Neural cell (in vitro differentiated cells): ENCODE data around the gene KRTCAP2. TPM values are rescaled to one million over a fixed set of nuclear protein-coding genes. Genes with fewer than 3 reads are reported as not detected.

ENCODE experiments used
- H2AFZ ChIP-seq: fragments of 200-600, 300-800 bp; sonication (generic), shearing (Covaris generic); 2 replicates; pipeline ENCODE4 v1.6.0; 2014; ENCODE audit warnings: low read depth, mild to moderate bottlenecking, antibody characterized with exemption, low read length, moderate library complexity
- H3F3A ChIP-seq: fragments of 200-600 bp; shearing (Covaris generic); 2 replicates; pipeline ENCODE4 v1.6.1; 2016; ENCODE audit warnings: mild to moderate bottlenecking, moderate library complexity, mixed read lengths, antibody characterized with exemption, low read length; ENCODE audit not compliant: insufficient read depth, poor library complexity, severe bottlenecking
- H3K27ac ChIP-seq: fragments of 200-600, 300-800 bp; sonication (generic), shearing (Covaris generic); 2 replicates; pipeline ENCODE4 v1.5.1; 2014; ENCODE audit warnings: mild to moderate bottlenecking, low read length, moderate library complexity
- H3K27me3 ChIP-seq: fragments of 300-800, 200-600 bp; sonication (generic), shearing (Covaris generic); 2 replicates; pipeline ENCODE4 v1.6.0; 2014; ENCODE audit warnings: mild to moderate bottlenecking, low read depth, low read length, moderate library complexity; ENCODE audit not compliant: insufficient read depth
- H3K36me3 ChIP-seq: fragments of 300-800, 200-600 bp; sonication (generic), shearing (Covaris generic); 2 replicates; pipeline ENCODE4 v1.5.1; 2014; ENCODE audit warnings: mild to moderate bottlenecking, antibody characterized with exemption, low read length, moderate library complexity; ENCODE audit not compliant: insufficient read depth
- H3K4me2 ChIP-seq: fragments of 300-800, 200-600 bp; sonication (generic), shearing (Covaris generic); 2 replicates; pipeline ENCODE4 v1.6.0; 2014; ENCODE audit warnings: mild to moderate bottlenecking, low read length
- H3K4me3 ChIP-seq: fragments of 300-800, 200-600 bp; sonication (generic), shearing (Covaris generic); 2 replicates; pipeline ENCODE4 v1.5.1; 2014; ENCODE audit warnings: mild to moderate bottlenecking, low read length, moderate library complexity
- H3K79me2 ChIP-seq: fragments of 200-600 bp; shearing (Covaris generic); replicated peaks from 2 replicates; pipeline ENCODE4 v1.6.0; 2014; ENCODE audit warnings: mild to moderate bottlenecking, low read length, moderate library complexity; ENCODE audit not compliant: insufficient read depth
- H3K9ac ChIP-seq: fragments of 300-800, 200-600 bp; sonication (generic), shearing (Covaris generic); 2 replicates; pipeline ENCODE4 v1.6.1; 2016; ENCODE audit warnings: mild to moderate bottlenecking, low read length, mixed read lengths
- H3K9me2 ChIP-seq: fragments of 200-600 bp; shearing (Covaris generic); 2 replicates; pipeline ENCODE4 v1.6.1; 2016; ENCODE audit warnings: mild to moderate bottlenecking, low read length, mixed read lengths; ENCODE audit not compliant: insufficient read depth
- H3K9me3 ChIP-seq: fragments of 200-600, 300-800 bp; sonication (generic), shearing (Covaris generic); 2 replicates; pipeline ENCODE4 v1.6.1; 2016; ENCODE audit warnings: mild to moderate bottlenecking, mixed run types, low read length, moderate library complexity, mixed read lengths
- H4K20me1 ChIP-seq: fragments of 200-600 bp; shearing (Covaris generic); 2 replicates; pipeline ENCODE4 v1.6.1; 2016; ENCODE audit warnings: mild to moderate bottlenecking, mixed run types; ENCODE audit not compliant: insufficient read depth
- EP300 ChIP-seq: fragments of 450-650 bp; conservative IDR thresholded peaks from 2 replicates; pipeline ENCODE4 v1.6.1; 2014; ENCODE audit warnings: antibody characterized with exemption, mild to moderate bottlenecking, moderate library complexity; ENCODE audit not compliant: poor library complexity, severe bottlenecking
- EZH2 ChIP-seq: fragments of 200-600, 300-800 bp; shearing (Covaris generic), sonication (generic); IDR thresholded peaks from 2 replicates; pipeline ENCODE4 v1.6.1; 2014; ENCODE audit warnings: antibody characterized with exemption, low read length, borderline replicate concordance, mild to moderate bottlenecking; ENCODE audit not compliant: insufficient read depth, poor library complexity, severe bottlenecking
- MXI1 ChIP-seq: fragments of 450-650 bp; conservative IDR thresholded peaks from 2 replicates; pipeline ENCODE4 v1.6.1; 2014; ENCODE audit warnings: antibody characterized with exemption, mild to moderate bottlenecking; ENCODE audit not compliant: poor library complexity, severe bottlenecking
- POLR2AphosphoS5 ChIP-seq: IDR thresholded peaks from 2 replicates; pipeline ENCODE4 v1.6.1; 2012
- RAD21 ChIP-seq: fragments of 450-650 bp; conservative IDR thresholded peaks from 2 replicates; pipeline ENCODE4 v1.6.1; 2014; ENCODE audit warnings: antibody characterized with exemption, mild to moderate bottlenecking, moderate library complexity
- REST ChIP-seq: IDR thresholded peaks from 2 replicates; pipeline ENCODE4 v1.6.1; 2012; ENCODE audit warnings: borderline replicate concordance
- SMC3 ChIP-seq: fragments of 450-650 bp; conservative IDR thresholded peaks from 2 replicates; pipeline ENCODE4 v1.6.1; 2014; ENCODE audit warnings: antibody characterized with exemption, mild to moderate bottlenecking, moderate library complexity; ENCODE audit not compliant: poor library complexity
- TAF1 ChIP-seq: IDR thresholded peaks from 2 replicates; pipeline ENCODE4 v1.6.1; 2012; ENCODE audit warnings: low read depth
- polyA plus RNA-seq: library from polyadenylated mRNA; depleted of rRNA; stranded (reverse); fragments of >200 nt; gene quantifications from 2 replicates; pipeline ENCODE4 v1.2.3, GENCODE V29; 2014
- TF ChIP-seq, protein P1 (sequence below): fragments of 450-650 bp; IDR thresholded peaks from 2 replicates; pipeline ENCODE4 v1.5.1; 2014; ENCODE audit warnings: antibody characterized with exemption, mild to moderate bottlenecking, moderate library complexity; ENCODE audit not compliant: poor library complexity, severe bottlenecking

KRTCAP2 gene
- polyA plus RNA-seq, 1 donor from 2014 or later, result 175 TPM

GRCh38 chr1:155178441-155179111, 5.5 kb upstream of the KRTCAP2 start:
- H3K4me3 ChIP-seq, result no peak overlapping the region
- no peak for TF ChIP-seq EZH2
- TF ChIP-seq EP300, result no peak
- TF ChIP-seq, protein P1, sequence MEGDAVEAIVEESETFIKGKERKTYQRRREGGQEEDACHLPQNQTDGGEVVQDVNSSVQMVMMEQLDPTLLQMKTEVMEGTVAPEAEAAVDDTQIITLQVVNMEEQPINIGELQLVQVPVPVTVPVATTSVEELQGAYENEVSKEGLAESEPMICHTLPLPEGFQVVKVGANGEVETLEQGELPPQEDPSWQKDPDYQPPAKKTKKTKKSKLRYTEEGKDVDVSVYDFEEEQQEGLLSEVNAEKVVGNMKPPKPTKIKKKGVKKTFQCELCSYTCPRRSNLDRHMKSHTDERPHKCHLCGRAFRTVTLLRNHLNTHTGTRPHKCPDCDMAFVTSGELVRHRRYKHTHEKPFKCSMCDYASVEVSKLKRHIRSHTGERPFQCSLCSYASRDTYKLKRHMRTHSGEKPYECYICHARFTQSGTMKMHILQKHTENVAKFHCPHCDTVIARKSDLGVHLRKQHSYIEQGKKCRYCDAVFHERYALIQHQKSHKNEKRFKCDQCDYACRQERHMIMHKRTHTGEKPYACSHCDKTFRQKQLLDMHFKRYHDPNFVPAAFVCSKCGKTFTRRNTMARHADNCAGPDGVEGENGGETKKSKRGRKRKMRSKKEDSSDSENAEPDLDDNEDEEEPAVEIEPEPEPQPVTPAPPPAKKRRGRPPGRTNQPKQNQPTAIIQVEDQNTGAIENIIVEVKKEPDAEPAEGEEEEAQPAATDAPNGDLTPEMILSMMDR, result no peak
- TF ChIP-seq REST, result no peak
- no peak for TF ChIP-seq MXI1
- no peak for TF ChIP-seq POLR2AphosphoS5
- TF ChIP-seq TAF1, result no peak
- no peak for TF ChIP-seq RAD21
- no peak for TF ChIP-seq SMC3

GRCh38 chr1:155177918-155178281, 4.8 kb upstream of the KRTCAP2 start:
- H3K9ac ChIP-seq, result no peak overlapping the region
- H3K36me3 ChIP-seq, result peaks cover 13% of the 10 kb centered on the region
- TF ChIP-seq TAF1 (no peak), RAD21 (no peak), REST (no peak), SMC3 (no peak), MXI1 (no peak)
- no peaks in the 10 kb centered on the region for H3K9me2 ChIP-seq
- H3K4me2 ChIP-seq, result no peak overlapping the region
- no peak overlapping the region for H3K27ac ChIP-seq
- peaks cover 27% of the 10 kb centered on the region for H3K79me2 ChIP-seq
- H2AFZ ChIP-seq, result no peak overlapping the region
- peaks cover under 1% of the 10 kb centered on the region for H3F3A ChIP-seq
- H3K27me3 ChIP-seq, result no peaks in the 10 kb centered on the region
- no peaks in the 10 kb centered on the region for H4K20me1 ChIP-seq
- H3K4me3 ChIP-seq, result no peak overlapping the region
- no peaks in the 10 kb centered on the region for H3K9me3 ChIP-seq

More at GRCh38 chr1:155178441-155179111, 5.5 kb upstream of the KRTCAP2 start:
- no peak overlapping the region for H3K9ac ChIP-seq
- no peak overlapping the region for H3K4me2 ChIP-seq
- H3F3A ChIP-seq, result no peaks in the 10 kb centered on the region
- H3K36me3 ChIP-seq, result peaks cover 13% of the 10 kb centered on the region
- H4K20me1 ChIP-seq, result no peaks in the 10 kb centered on the region
- H3K27me3 ChIP-seq, result no peaks in the 10 kb centered on the region
- H3K79me2 ChIP-seq, result peaks cover 27% of the 10 kb centered on the region
- H2AFZ ChIP-seq, result no peak overlapping the region
- no peaks in the 10 kb centered on the region for H3K9me2 ChIP-seq
- H3K27ac ChIP-seq, result no peak overlapping the region
- H3K9me3 ChIP-seq, result no peaks in the 10 kb centered on the region
